Endothelial cell (in vitro differentiated cells): ENCODE results near the gene NCOA1. TPM values are rescaled to one million over a fixed set of nuclear protein-coding genes. Genes with fewer than 3 reads are reported as not detected.
"Not testable (repeated sequence)": the region's sequence is repeated elsewhere in the genome, so short reads cannot be mapped to it uniquely, and the experiment has no call there.

Source experiments
- DNase-seq: peaks from one replicate; pipeline ENCODE4 v3.0.0; 2021; ENCODE audit warnings: low spot score
- H3K27ac Mint-ChIP-seq: one replicate; pipeline ENCODE4 v1.8.0; 2021; ENCODE audit warnings: mixed read lengths, inconsistent platforms; ENCODE audit not compliant: unreplicated experiment
- H3K27me3 Mint-ChIP-seq: one replicate; pipeline ENCODE4 v1.8.0; 2021; ENCODE audit warnings: mild to moderate bottlenecking, moderate library complexity, mixed read lengths, inconsistent platforms; ENCODE audit not compliant: unreplicated experiment
- H3K36me3 Mint-ChIP-seq: one replicate; pipeline ENCODE4 v1.8.0; 2021; ENCODE audit warnings: mild to moderate bottlenecking, low read depth, mixed read lengths, inconsistent platforms; ENCODE audit not compliant: unreplicated experiment
- H3K4me1 Mint-ChIP-seq: one replicate; pipeline ENCODE4 v1.8.0; 2021; ENCODE audit warnings: mild to moderate bottlenecking, mixed read lengths, inconsistent platforms; ENCODE audit not compliant: unreplicated experiment
- H3K4me3 Mint-ChIP-seq: one replicate; pipeline ENCODE4 v1.8.0; 2021; ENCODE audit warnings: mild to moderate bottlenecking, mixed read lengths, inconsistent platforms; ENCODE audit not compliant: unreplicated experiment
- H3K9me3 Mint-ChIP-seq: one replicate; pipeline ENCODE4 v1.8.0; 2021; ENCODE audit warnings: mixed read lengths, inconsistent platforms; ENCODE audit not compliant: unreplicated experiment
- total RNA-seq: library from RNA; stranded (reverse); fragmentation: NEBNext Ultra II Directional; extraction: Animal tissue kit (Norgen Biotek cat#: 25700); gene quantifications from one replicate; pipeline ENCODE4 v1.2.1, GENCODE V29; 2021; ENCODE audit not compliant: unreplicated experiment
- TF ChIP-seq, protein P1 (sequence below): fragments of 200-600 bp; sonication (generic); IDR thresholded peaks from one replicate; pipeline ENCODE4 v1.5.0; 2021; ENCODE audit warnings: antibody characterized with exemption; ENCODE audit not compliant: unreplicated experiment

NCOA1 gene
- total RNA-seq, 1 donor from 2014 or later: 47.4 TPM

DNA sequence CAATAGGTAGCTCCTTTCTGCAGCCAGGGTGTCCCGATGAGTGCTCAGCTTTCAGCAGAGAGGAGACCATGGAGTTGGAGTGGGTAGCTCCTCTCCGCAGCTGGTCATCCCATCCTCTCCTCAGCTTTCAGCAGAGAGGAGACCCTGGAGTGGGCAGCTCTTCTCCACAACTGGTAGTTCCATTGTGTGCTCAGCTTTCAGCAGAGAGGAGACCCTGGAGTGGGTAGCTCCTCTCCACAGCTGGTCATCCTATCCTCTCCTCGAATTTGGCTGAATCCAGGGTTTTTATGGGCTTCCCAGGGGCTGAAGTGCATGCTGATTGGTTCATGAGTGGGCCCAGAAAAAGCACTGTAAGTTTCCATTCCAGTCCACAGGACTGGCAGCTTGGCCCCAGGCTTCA, 75.2 kb downstream of the NCOA1 start:
- TF ChIP-seq, protein P1, sequence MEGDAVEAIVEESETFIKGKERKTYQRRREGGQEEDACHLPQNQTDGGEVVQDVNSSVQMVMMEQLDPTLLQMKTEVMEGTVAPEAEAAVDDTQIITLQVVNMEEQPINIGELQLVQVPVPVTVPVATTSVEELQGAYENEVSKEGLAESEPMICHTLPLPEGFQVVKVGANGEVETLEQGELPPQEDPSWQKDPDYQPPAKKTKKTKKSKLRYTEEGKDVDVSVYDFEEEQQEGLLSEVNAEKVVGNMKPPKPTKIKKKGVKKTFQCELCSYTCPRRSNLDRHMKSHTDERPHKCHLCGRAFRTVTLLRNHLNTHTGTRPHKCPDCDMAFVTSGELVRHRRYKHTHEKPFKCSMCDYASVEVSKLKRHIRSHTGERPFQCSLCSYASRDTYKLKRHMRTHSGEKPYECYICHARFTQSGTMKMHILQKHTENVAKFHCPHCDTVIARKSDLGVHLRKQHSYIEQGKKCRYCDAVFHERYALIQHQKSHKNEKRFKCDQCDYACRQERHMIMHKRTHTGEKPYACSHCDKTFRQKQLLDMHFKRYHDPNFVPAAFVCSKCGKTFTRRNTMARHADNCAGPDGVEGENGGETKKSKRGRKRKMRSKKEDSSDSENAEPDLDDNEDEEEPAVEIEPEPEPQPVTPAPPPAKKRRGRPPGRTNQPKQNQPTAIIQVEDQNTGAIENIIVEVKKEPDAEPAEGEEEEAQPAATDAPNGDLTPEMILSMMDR: no peak
- Mint-ChIP-seq H3K27ac (no peak overlapping the region), H3K4me3 (peak overlapping the region; percentile 15), H3K36me3 (peaks cover 30% of the 10 kb centered on the region), H3K4me1 (peaks cover 11% of the 10 kb centered on the region), H3K27me3 (peaks cover 2% of the 10 kb centered on the region), H3K9me3 (no peaks in the 10 kb centered on the region)
- DNase-seq: no peak

DNA sequence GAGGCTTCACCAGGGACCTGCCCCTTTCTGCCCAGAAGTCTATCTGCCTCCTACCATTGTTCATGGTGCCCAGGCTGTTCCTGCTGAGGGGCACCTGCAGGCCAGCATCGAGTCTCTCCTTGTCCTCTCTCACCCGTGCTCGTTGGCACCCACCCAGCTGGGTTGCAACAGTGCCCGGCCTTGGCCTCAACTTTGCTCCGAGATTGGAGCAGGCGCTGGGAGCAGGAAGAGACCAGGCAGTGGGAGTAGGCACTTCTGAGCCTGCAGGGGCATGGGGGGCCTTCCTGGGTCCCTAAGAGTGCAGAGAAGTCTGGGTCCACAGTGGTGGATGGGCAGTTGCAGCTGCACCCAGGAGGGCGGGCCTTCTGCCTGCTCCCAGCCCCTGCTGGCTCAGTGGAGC, 75.6 kb downstream of the NCOA1 start:
- H3K9me3 Mint-ChIP-seq: no peaks in the 10 kb centered on the region
- H3K4me3 Mint-ChIP-seq: no peak overlapping the region
- TF ChIP-seq, protein P1: no peak
- DNase-seq: no peak
- peaks cover 30% of the 10 kb centered on the region for H3K36me3 Mint-ChIP-seq
- peaks cover 11% of the 10 kb centered on the region for H3K4me1 Mint-ChIP-seq
- H3K27ac Mint-ChIP-seq: no peak overlapping the region
- peaks cover 2% of the 10 kb centered on the region for H3K27me3 Mint-ChIP-seq

- Mint-ChIP-seq H3K4me1 (peaks cover 11% of the 10 kb centered on the region), H3K36me3 (peaks cover 30% of the 10 kb centered on the region), H3K9me3 (no peaks in the 10 kb centered on the region), H3K27ac (no peak overlapping the region), H3K4me3 (no peak overlapping the region), H3K27me3 (peaks cover 2% of the 10 kb centered on the region)
- TF ChIP-seq, protein P1: no peak
- DNase-seq: no peak
Measured at GRCh38 chr2:24568551-24568950, 77.5 kb downstream of the NCOA1 start.

DNA sequence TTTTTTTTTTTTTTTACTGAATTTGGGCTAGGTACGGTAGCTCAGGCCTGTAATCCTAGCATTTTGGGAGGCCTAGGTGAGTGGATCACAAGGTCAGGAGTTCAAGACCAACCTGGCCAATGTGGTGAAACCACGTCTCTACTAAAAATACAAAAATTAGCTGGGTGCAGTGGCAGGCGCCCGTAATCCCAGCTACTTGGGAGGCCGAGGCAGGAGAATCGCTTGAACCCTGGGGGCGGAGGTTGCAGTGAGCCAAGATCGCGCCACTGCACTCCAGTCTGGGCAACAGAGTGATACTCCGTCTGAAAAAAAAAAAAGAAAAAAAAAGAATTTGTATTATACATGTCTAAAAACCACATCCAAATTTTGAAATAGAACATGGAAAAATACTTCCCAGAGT, 78.5 kb downstream of the NCOA1 start:
- H3K27ac Mint-ChIP-seq, H3K9me3 Mint-ChIP-seq, DNase-seq, H3K4me3 Mint-ChIP-seq, H3K27me3 Mint-ChIP-seq: not testable (repeated sequence)
- Mint-ChIP-seq H3K36me3 (peaks cover 28% of the 10 kb centered on the region), H3K4me1 (peaks cover 11% of the 10 kb centered on the region)

GRCh38 chr2:24570225-24570624, 79.2 kb downstream of the NCOA1 start:
- TF ChIP-seq, protein P1: no peak
- Mint-ChIP-seq H3K4me1 (peaks cover 11% of the 10 kb centered on the region), H3K4me3 (no peak overlapping the region), H3K27me3 (peaks cover 2% of the 10 kb centered on the region), H3K27ac (no peak overlapping the region), H3K36me3 (peaks cover 22% of the 10 kb centered on the region), H3K9me3 (no peaks in the 10 kb centered on the region)
- no peak for DNase-seq
